ENCODE measurements around the gene PEAK1. TPM values are rescaled to one million over a fixed set of nuclear protein-coding genes. Genes with fewer than 3 reads are reported as not detected.

Gene PEAK1
- polyA plus RNA-seq, 3 donors from 2014 or later = 0.77 to 7.2 (median 2.5) TPM

GRCh38 chr15:77140220-77140619, 279.7 kb downstream of the PEAK1 start:
- H3K4me3 Mint-ChIP-seq = no peak overlapping the region
- H3K36me3 Mint-ChIP-seq = peaks cover 14 to 28% (median 27%) of the 10 kb centered on the region in 3 donors
- H3K27ac Mint-ChIP-seq = no peak overlapping the region

GRCh38 chr15:77139312-77139711, 280.6 kb downstream of the PEAK1 start:
- H3K4me3 Mint-ChIP-seq = no peak overlapping the region
- DNase-seq = no peak
- H3K36me3 Mint-ChIP-seq = peaks cover 14 to 34% (median 27%) of the 10 kb centered on the region in 3 donors
- H3K4me1 Mint-ChIP-seq = peaks cover 22 to 36% of the 10 kb centered on the region in 2 donors
- peaks cover 0 to 14% (median 1%) of the 10 kb centered on the region in 6 donors for H3K9me3 Mint-ChIP-seq
- H3K27me3 Mint-ChIP-seq (ENCODE audit: low read depth in 3 of 3) = peaks cover 0 to 8% (median 0%) of the 10 kb centered on the region in 3 donors
- no peak overlapping the region for H3K27ac Mint-ChIP-seq

More at GRCh38 chr15:77140220-77140619, 279.7 kb downstream of the PEAK1 start:
- no peak for DNase-seq
- peaks cover 29 to 39% of the 10 kb centered on the region in 2 donors for H3K4me1 Mint-ChIP-seq
- H3K9me3 Mint-ChIP-seq = peaks cover 0 to 14% (median 1%) of the 10 kb centered on the region in 6 donors
- H3K27me3 Mint-ChIP-seq (ENCODE audit: low read depth in 3 of 3) = peaks cover 0 to 8% (median 0%) of the 10 kb centered on the region in 3 donors

GRCh38 chr15:77138167-77138522, 281.8 kb downstream of the PEAK1 start:
- H3K36me3 Mint-ChIP-seq = peaks cover 16 to 39% (median 34%) of the 10 kb centered on the region in 3 donors
- no peak overlapping the region for H3K27ac Mint-ChIP-seq
- H3K4me1 Mint-ChIP-seq = peaks cover 17 to 32% of the 10 kb centered on the region in 2 donors
- DNase-seq = no peak
- H3K27me3 Mint-ChIP-seq (ENCODE audit: low read depth in 3 of 3) = peaks cover 0 to 3% (median 0%) of the 10 kb centered on the region in 3 donors
- no peak overlapping the region for H3K4me3 Mint-ChIP-seq
- peaks cover 0 to 14% (median 1%) of the 10 kb centered on the region in 6 donors for H3K9me3 Mint-ChIP-seq

- peaks cover 6 to 14% of the 10 kb centered on the region in 2 donors for H3K4me1 Mint-ChIP-seq
- H3K27ac Mint-ChIP-seq = no peak overlapping the region
- H3K4me3 Mint-ChIP-seq = no peak overlapping the region
- no peak for DNase-seq
- peaks cover 0 to 1% (median 0%) of the 10 kb centered on the region in 3 donors for H3K27me3 Mint-ChIP-seq (ENCODE audit: low read depth in 3 of 3)
- peaks cover 0 to 5% (median under 1%) of the 10 kb centered on the region in 6 donors for H3K9me3 Mint-ChIP-seq
- H3K36me3 Mint-ChIP-seq = peaks cover 22 to 40% (median 37%) of the 10 kb centered on the region in 3 donors
Observed at GRCh38 chr15:77135181-77135580, 284.7 kb downstream of the PEAK1 start.

- Mint-ChIP-seq H3K27ac (no peak overlapping the region), H3K36me3 (peaks cover 14 to 34% (median 24%) of the 10 kb centered on the region in 3 donors), H3K4me1 (peaks cover 28 to 43% of the 10 kb centered on the region in 2 donors), H3K27me3 (ENCODE audit: low read depth in 3 of 3) (peaks cover 0 to 2% (median 0%) of the 10 kb centered on the region in 3 donors), H3K4me3 (no peak overlapping the region), H3K9me3 (no peaks in the 10 kb centered on the region)
- no peak for DNase-seq
Observed at GRCh38 chr15:77130315-77130930, 289.5 kb downstream of the PEAK1 start.

GRCh38 chr15:77127626-77128025, 292.3 kb downstream of the PEAK1 start:
- Mint-ChIP-seq H3K9me3 (no peaks in the 10 kb centered on the region), H3K27ac (peak overlapping the region in 4 of 6 donors; percentile 2 to 51 (median 26)), H3K36me3 (peaks cover 9 to 18% (median 13%) of the 10 kb centered on the region in 3 donors), H3K4me1 (peaks cover 26 to 44% of the 10 kb centered on the region in 2 donors), H3K27me3 (ENCODE audit: low read depth in 3 of 3) (peaks cover 0 to 2% (median 0%) of the 10 kb centered on the region in 3 donors), H3K4me3 (no peak overlapping the region)
- no peak for DNase-seq

- Mint-ChIP-seq H3K36me3 (peaks cover 7 to 16% (median 15%) of the 10 kb centered on the region in 3 donors), H3K27me3 (ENCODE audit: low read depth in 3 of 3) (peaks cover 0 to 2% (median 0%) of the 10 kb centered on the region in 3 donors), H3K4me1 (peaks cover 30 to 47% of the 10 kb centered on the region in 2 donors), H3K9me3 (no peaks in the 10 kb centered on the region), H3K27ac (peak overlapping the region in 3 of 6 donors; percentile 2 to 42 (median 27)), H3K4me3 (no peak overlapping the region)
- DNase-seq = no peak
Observed at GRCh38 chr15:77126529-77127326, 293.2 kb downstream of the PEAK1 start.

- H3K9me3 Mint-ChIP-seq = no peaks in the 10 kb centered on the region
- H3K4me3 Mint-ChIP-seq = no peak overlapping the region
- peak overlapping the region in 1 of 6 donors; percentile 36 for H3K27ac Mint-ChIP-seq
- H3K27me3 Mint-ChIP-seq (ENCODE audit: low read depth in 3 of 3) = peaks cover 0 to 2% (median 2%) of the 10 kb centered on the region in 3 donors
- peaks cover 32 to 58% of the 10 kb centered on the region in 2 donors for H3K4me1 Mint-ChIP-seq
- DNase-seq = no peak
- peaks cover 0 to 11% (median 10%) of the 10 kb centered on the region in 3 donors for H3K36me3 Mint-ChIP-seq
Observed at GRCh38 chr15:77123854-77124253, 296.1 kb downstream of the PEAK1 start.

- Mint-ChIP-seq H3K9me3 (no peaks in the 10 kb centered on the region), H3K4me3 (no peak overlapping the region), H3K36me3 (peaks cover 0 to 10% (median 6%) of the 10 kb centered on the region in 3 donors), H3K4me1 (peaks cover 23 to 49% of the 10 kb centered on the region in 2 donors), H3K27ac (peak overlapping the region in 4 of 6 donors; percentile 17 to 39 (median 26)), H3K27me3 (ENCODE audit: low read depth in 3 of 3) (peaks cover 0 to 2% (median 0%) of the 10 kb centered on the region in 3 donors)
- DNase-seq = no peak
Observed at GRCh38 chr15:77122576-77122975, 297.3 kb downstream of the PEAK1 start.

- H3K27ac Mint-ChIP-seq = peak overlapping the region in 1 of 6 donors; percentile 27
- no peak for DNase-seq
- H3K27me3 Mint-ChIP-seq (ENCODE audit: low read depth in 3 of 3) = peaks cover 0 to 2% (median 0%) of the 10 kb centered on the region in 3 donors
- H3K4me3 Mint-ChIP-seq = no peak overlapping the region
- peaks cover 0 to 5% (median 0%) of the 10 kb centered on the region in 3 donors for H3K36me3 Mint-ChIP-seq
- no peaks in the 10 kb centered on the region for H3K9me3 Mint-ChIP-seq
- peaks cover 15 to 40% of the 10 kb centered on the region in 2 donors for H3K4me1 Mint-ChIP-seq
Observed at GRCh38 chr15:77121599-77121998, 298.3 kb downstream of the PEAK1 start.

GRCh38 chr15:77120576-77120975, 299.3 kb downstream of the PEAK1 start:
- Mint-ChIP-seq H3K36me3 (peaks cover 0 to 5% (median under 1%) of the 10 kb centered on the region in 3 donors), H3K4me1 (peaks cover 15 to 37% of the 10 kb centered on the region in 2 donors), H3K27ac (peak overlapping the region in 4 of 6 donors; percentile 9 to 37 (median 14)), H3K4me3 (no peak overlapping the region), H3K9me3 (no peaks in the 10 kb centered on the region), H3K27me3 (ENCODE audit: low read depth in 3 of 3) (peaks cover 0 to 2% (median 0%) of the 10 kb centered on the region in 3 donors)
- no peak for DNase-seq

- H3K4me1 Mint-ChIP-seq = peaks cover 15 to 37% of the 10 kb centered on the region in 2 donors
- DNase-seq = no peak
- H3K4me3 Mint-ChIP-seq = no peak overlapping the region
- H3K27ac Mint-ChIP-seq = peak overlapping the region in 3 of 6 donors; percentile 6 to 48 (median 25)
- peaks cover 6 to 7% (median 7%) of the 10 kb centered on the region in 3 donors for H3K36me3 Mint-ChIP-seq
- H3K9me3 Mint-ChIP-seq = no peaks in the 10 kb centered on the region
- peaks cover 0 to 2% (median 0%) of the 10 kb centered on the region in 3 donors for H3K27me3 Mint-ChIP-seq (ENCODE audit: low read depth in 3 of 3)
Observed at GRCh38 chr15:77119446-77119845, 300.5 kb downstream of the PEAK1 start.

- peak overlapping the region; percentile 1 to 50 (median 6) for H3K27ac Mint-ChIP-seq
- peak; percentile 56 to 60 (median 57) for DNase-seq
- peaks cover 0 to 2% (median 0%) of the 10 kb centered on the region in 3 donors for H3K27me3 Mint-ChIP-seq (ENCODE audit: low read depth in 3 of 3)
- peaks cover 8 to 10% (median 9%) of the 10 kb centered on the region in 3 donors for H3K36me3 Mint-ChIP-seq
- H3K4me3 Mint-ChIP-seq = peak overlapping the region in 4 of 5 donors; percentile 2 to 31 (median 4)
- H3K4me1 Mint-ChIP-seq = peaks cover 13 to 33% of the 10 kb centered on the region in 2 donors
- no peaks in the 10 kb centered on the region for H3K9me3 Mint-ChIP-seq
Observed at GRCh38 chr15:77118882-77119321, 301.0 kb downstream of the PEAK1 start.

Data from immature natural killer cell (primary cell).